Sigmoid colon (tissue), 4 donors: Measurements from ENCODE around the gene HIGD1B.

Source experiments
- EP300 ChIP-seq, 4 donors: sonication (generic); formaldehyde crosslinking; IDR thresholded peaks; one replicate each; pipeline ENCODE4 v1.6.1; 2017; ENCODE audit warnings: antibody characterized with exemption in 4 of 4
- TF ChIP-seq, protein P1 (sequence below), 4 experiments: fragments of 450-650 bp in 3 of 4; fragments of 200-600 bp in 1 of 4; IDR thresholded peaks; one replicate each; pipeline ENCODE4 v1.5.1; 2016 to 2019; ENCODE audit warnings: antibody characterized with exemption in 4 of 4, mild to moderate bottlenecking in 3 of 4, moderate library complexity in 2 of 4

DNA sequence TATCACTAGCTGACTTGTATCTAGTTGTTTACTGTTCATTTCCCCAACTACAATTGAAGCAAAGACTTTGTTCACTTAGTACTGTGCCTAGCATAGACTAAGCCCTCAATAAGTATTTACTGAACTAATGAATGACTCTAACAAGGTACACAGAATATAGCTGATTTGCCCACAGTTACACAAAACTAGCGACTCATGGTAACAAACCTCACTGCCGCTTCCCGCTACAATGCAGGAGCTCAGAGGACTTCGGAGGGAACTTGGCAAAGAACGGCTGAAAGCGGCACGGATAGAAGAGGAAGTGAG is 51.0 kb downstream of the HIGD1B start:
- TF ChIP-seq EP300 (IDR thresholded peaks at IDR 0.05) = no peak
- TF ChIP-seq, protein P1, sequence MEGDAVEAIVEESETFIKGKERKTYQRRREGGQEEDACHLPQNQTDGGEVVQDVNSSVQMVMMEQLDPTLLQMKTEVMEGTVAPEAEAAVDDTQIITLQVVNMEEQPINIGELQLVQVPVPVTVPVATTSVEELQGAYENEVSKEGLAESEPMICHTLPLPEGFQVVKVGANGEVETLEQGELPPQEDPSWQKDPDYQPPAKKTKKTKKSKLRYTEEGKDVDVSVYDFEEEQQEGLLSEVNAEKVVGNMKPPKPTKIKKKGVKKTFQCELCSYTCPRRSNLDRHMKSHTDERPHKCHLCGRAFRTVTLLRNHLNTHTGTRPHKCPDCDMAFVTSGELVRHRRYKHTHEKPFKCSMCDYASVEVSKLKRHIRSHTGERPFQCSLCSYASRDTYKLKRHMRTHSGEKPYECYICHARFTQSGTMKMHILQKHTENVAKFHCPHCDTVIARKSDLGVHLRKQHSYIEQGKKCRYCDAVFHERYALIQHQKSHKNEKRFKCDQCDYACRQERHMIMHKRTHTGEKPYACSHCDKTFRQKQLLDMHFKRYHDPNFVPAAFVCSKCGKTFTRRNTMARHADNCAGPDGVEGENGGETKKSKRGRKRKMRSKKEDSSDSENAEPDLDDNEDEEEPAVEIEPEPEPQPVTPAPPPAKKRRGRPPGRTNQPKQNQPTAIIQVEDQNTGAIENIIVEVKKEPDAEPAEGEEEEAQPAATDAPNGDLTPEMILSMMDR (IDR thresholded peaks at IDR 0.05) = no peak
